ENCODE data around the gene CYB5R3.

CYB5R3 gene

DNA sequence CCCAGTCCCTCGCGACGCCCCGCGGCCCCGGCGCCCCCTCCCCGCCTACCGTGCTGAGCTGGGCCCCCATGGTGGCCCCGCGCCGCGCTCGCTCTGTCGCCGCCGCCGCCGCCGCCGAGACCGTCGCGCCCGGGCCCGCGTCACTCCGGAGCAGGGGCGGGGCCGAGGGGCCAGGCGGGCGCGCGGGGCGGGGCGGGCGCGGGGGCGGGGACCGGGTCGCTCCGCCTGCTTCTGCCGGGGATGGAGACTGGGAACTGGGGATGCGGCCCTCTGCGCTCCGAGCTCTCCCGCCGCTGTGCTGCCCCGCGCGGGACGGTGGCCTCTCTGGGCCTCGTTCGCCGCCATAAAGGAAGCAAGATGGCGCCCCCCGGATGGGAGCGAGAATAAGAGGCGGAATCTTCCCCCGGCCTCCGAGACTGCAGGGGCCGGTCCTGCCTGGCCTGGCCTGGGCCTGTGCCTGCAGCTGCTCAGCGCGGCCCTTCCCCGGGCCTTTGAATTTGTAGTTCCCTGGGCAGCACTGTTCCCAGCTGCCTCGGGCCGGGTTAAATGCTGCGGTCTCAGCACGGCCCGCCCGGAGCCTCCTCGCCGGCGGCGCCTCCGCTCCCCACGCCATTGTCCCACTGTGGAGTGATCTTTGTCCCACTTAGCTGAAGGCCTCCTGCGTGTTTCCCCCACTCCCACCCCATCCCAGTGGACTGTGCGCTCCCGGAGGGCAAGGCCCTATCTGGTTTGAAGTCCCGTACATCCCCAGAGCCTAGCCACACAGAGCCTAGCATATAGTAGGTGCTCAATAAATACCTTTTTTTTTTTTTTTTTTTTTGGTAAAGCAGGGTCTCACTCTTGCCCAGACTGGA lies at the start of gene CYB5R3:
CYB5R3 (minus strand) TSS at position 147 of the 854 bp plus-strand sequence; CDS start at position 70, 77 bp downstream.
- peak; percentile 92 for DNase-seq (ENCODE audit: low read depth, low spot score)

DNA sequence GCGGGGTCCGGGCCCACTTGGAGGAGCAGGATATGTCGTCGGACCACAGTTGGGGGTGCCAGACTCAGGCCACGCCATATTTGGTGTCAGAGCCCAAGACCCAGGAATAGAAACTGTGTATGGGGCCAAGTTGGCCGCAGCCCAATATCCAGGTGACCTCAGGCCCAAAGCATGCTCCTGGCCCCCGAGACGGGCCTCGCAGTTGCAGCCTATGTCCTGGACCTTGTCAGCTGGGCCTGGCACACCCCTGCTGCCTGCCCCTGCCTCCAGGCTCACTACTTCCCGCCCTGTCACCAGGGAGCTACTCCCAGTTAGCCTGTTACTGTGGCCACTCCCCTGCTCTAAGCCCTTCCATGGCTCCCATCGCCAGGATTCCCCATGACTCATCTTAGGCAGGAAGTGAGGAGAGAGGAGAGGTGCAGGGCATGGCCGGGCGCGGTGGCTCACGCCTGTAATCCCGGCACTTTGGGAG lies 48.4 kb upstream of the CYB5R3 start:
- peak; percentile 78 for DNase-seq (ENCODE audit: low read depth, low spot score)

DNA sequence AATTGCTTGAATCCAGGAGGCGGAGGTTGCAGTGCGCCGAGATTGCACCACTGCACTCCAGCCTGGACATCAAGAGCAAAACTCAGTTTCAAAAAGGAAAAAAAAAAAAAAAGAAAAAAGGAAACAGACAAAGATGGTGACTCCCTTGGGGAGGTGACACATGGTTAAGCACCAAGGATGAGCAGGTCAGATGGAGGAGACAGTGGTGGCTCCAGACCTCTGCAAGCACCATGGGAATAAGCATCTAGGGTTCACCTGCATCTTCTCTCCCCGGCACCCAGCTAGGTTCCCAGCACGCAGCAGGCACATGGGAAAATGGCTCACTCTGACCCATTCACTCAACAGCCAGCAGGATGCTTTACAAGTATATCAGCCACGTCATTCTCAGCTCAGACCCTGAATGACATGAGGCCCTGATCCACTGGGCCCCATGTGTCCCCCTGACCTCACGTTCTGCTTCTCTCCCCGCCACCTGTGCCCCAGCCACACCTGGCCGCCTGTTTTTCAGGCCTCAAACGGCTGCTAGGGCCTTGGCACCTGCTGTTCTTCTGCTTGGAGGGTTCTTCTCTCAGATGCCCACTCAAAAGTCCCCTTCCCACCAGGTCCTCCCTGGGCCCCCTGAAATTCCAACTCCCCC lies 47.3 kb upstream of the CYB5R3 start:
- no peak for DNase-seq (ENCODE audit: low read depth, low spot score)

DNA sequence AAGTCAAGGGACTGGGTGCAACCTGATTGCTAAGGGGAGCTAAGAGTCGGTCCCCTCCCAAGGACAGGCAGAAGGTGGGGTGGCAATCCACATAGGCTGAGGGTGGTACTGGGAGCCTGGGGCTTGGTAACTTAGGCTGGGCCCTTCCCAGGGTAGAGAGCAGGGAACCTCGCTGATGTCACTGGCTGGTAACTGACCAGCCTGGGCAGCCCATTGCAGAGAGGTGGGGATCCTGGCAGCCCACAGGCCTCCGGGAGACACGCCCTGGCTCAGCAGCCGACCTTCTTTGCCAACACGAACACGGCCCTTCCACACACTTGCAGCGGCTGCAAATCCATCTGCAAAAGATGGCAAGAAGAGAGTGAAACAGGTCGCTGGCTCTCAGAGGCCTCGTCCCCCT lies 46.1 kb upstream of the CYB5R3 start:
- DNase-seq (ENCODE audit: low read depth, low spot score): no peak

DNA sequence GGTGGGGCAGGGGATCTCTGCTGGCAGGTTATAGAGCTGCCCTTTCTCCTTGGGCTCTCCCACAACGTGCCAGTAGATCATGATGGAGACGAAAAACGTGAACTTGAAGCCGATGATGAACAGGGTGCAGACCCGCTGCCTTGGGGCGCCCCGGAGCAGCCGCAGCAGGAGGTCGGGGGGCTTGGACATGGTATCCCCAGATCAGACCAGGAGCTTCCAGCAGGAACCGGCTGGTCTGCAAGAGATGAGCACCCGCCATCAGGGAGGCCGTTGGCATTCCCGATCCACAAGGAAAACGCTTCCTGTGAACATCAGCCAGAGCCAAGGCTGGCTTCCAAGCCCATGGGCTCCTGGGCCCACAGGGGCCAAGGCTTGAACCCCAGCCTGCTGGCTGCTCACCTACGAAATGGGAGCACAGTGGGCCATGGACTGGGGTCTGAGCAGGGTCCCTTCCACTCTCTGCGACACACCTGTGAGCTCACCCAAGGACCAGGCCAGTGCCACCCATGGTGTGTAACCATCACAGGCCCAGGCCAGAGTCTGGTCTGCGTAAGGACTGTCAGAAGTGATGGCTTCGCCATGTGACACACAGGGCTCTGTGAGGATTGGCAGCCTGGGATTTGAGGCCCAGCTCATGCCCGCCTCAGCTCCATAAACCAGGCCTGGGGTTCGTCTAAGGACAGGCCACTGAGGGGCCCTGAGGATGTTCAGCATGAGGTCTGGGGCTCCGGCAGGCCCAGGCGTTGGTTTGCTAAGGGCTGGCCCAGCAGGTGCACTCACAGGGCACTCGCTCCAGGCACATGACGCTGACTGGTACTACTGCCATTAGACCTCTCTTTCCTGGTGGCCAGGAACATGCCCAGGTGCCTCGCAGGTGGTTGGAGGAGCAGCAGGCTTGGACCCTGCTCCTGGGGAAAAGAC lies 44.8 kb upstream of the CYB5R3 start:
- DNase-seq (ENCODE audit: low read depth, low spot score): no peak

DNA sequence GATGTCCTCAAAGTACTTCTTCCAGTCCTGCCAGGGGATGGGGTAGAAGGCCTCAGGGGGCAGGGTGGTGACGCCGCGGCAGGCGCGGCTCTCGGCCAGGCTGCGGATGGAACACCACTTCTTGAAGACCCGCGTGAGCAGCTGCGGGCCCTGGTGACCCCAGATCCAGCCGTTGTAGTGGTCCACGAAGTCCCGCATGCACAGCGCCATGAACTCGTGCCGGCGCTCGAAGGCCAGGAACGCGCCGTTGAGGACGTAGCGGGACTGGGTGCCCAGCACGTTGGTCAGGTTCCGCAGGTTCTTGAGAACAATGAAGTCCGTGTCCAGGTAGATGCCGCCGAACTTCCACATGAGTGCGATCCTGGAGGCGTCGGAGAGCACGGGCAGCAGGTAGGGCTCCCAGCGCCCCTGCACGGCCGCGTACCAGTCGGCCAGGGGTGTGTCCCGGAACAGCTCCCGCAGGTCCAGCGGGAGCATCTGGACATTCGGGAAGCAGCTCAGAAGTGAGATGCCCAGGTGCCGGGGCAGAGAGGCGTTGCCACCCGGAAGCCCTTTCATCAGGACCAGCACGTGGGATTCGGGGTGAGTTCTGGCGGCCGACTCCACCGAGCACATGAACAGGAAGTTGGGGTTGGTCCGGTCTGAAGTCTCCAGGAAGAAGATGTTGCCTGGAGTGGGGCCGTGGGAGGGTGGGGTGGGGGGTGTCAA lies 44.0 kb upstream of the CYB5R3 start:
- DNase-seq (ENCODE audit: low read depth, low spot score): no peak

DNA sequence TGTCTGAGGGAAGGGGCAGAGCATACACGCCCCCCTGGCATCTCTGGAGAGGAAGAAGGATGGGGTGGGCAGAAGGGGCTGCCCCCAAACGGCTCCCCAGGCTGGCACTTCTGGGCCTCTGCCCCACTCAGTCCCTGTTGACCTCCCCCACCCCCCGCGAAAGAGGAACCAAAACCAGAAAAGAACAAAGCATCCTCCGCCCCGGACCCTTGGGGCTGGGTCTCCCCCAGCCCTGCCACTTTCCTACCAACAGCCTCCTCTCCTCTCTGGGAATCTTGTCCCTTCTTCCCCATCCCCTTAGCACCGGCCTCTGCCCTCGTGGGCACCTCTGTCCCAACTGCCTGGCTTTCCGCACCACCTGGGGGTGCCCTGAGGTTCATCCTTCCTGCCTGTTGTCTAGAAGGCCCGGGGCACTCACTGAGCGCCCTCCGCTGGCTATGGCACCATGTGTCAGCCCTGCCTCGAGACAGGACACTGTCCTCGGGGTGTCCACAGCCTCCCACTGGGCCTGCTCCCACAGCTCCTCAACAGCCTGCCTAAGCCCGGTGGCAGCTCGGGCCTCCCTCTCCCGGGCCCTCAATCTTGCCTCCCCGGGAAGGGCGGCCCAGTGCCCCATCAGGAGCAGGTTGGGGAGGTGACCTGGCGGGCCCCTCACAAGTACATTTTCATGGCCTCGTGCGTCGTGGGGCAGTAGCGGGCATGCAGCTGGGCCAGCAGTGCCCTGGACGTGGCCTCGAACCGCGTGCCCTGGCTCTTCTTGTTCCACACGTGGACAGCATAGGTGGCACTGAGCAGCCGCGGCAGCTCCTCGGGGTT lies 43.3 kb upstream of the CYB5R3 start:
- DNase-seq (ENCODE audit: low read depth, low spot score): no peak

DNA sequence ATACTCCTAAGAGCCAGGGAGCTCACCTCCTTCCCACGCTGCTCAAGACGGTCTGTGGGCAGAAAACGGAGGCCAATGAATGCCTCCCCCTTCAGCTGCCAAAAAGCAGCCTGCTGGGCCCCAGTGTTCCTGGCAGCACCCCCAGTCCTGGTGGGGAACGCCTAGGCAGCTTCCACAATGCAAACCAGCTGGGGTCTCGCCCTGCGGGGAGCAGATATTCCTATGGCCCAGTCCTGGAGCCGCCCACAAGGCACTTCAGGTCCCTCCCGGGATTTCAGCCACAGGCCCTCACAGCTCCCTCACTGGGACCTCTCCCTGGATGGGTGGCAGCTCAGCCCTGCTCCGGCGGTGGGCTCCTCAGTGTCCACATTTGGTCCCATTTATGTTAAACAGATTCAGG lies 42.2 kb upstream of the CYB5R3 start:
- DNase-seq (ENCODE audit: low read depth, low spot score): no peak

DNA sequence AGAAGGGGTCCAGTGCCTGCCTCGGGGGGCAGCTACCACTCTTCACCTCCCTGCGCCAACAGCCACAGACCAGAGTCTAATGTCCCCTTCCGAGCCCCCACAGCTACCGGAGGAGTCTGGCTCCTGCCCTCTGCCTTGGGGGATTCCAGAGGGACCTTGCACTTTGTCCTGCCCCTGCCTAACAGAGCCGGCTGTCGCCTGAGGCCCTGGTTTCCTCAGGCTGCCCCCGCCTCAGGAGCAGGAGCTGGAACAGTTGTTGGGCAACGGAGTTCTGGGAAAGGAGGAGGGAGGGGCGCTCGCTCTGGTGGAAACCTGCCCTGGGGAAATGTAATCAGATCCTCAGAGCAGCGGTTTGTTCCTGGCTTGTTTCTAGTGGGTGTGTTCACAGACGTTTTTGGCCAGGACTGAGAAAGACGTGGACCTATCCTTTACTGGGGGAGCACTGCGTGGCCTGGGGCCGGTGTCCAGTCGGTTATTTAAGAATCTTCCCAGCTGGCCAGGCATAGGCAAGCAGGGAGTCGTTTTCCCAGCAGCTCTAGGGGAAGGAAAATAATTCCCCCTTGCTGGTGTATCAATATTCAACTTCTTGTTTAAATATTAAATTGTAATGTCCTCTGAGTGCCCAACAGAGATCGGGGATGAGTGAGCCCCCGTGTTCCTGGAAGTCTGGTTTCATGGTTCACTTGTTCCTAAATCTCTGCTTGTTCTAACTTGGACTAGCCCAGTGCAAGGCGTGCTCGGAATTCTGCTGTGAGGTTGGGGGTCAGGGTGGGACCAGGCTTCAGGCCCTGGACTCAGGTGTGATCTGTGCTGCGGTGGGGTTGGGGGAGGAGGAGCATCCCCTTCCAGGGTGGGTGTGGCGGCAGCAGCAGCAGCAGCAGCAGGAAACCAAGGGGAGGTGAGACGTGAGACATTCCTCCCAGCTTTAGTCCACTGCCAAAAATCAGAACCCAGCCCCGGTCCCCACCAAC lies 39.3 kb upstream of the CYB5R3 start:
- DNase-seq (ENCODE audit: low read depth, low spot score): peak; percentile 90

DNA sequence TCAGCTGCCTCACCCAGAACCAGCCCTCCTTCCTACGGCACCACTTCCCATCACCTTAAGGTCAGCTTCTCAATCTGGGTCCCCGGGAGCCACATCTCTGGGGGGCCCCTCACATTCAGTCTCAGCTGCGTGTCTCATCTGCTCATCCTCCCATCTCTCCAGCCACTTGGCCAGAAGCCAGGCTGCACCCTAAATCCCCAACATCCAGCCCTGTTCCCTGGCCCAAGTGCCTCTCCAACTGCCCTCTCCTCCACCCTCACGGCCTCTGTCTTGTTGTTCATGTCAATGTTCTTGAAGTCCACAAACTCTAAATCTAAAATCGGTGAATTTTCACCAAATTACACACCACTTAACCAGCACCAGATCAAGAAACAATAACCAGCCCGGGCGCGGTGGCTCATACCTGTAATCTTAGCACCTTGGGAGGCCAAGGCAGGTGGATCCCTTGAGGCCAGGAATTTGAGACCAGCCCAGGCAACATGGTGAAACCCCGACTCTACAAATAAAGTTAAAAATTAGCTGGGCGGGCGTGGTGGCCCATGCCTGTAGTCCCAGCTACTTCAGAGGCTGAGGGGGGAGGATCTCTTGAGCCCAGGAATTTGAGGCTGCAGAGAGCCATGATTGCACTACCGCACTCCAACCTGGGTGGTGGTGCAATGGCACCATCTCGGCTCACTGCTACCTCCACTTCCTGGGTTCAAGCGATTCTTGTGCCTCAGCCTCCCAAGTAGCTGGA lies 37.7 kb upstream of the CYB5R3 start:
- no peak for DNase-seq (ENCODE audit: low read depth, low spot score)

DNA sequence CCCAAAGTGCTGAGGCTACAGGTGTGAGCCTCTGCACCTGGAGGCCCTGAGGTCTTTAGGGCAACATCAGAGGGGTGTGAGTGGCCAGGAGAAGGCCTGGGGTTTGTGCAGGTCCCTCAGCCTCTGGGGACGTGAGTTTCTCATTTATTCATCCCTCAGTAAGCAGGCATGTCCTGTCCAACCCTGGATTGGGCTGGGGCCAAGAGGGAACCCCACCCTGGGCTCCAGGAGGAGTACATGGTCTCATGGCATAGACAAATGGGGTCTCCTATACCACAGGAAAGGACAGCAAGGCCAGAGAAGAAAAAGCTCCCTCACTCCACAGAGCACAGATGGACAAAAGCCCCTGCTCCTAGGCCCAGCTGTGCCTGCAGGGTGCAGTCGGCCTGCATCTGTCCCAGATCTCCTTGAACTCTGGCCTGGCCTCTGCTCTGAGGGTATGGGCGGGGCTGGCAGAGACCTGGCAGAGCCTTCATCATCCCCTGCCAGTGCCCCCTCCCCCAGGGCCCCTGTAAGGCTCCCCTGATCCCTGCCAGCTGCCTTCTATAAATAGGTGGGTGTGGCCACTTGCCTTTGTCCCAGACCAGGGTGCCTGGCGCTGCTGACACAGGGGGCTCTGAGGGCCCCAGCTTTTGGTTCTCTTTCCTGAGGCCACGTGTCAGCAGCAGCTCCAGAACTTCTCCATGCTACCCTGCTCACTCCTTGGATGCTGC lies 36.9 kb upstream of the CYB5R3 start:
- no peak for DNase-seq (ENCODE audit: low read depth, low spot score)

DNA sequence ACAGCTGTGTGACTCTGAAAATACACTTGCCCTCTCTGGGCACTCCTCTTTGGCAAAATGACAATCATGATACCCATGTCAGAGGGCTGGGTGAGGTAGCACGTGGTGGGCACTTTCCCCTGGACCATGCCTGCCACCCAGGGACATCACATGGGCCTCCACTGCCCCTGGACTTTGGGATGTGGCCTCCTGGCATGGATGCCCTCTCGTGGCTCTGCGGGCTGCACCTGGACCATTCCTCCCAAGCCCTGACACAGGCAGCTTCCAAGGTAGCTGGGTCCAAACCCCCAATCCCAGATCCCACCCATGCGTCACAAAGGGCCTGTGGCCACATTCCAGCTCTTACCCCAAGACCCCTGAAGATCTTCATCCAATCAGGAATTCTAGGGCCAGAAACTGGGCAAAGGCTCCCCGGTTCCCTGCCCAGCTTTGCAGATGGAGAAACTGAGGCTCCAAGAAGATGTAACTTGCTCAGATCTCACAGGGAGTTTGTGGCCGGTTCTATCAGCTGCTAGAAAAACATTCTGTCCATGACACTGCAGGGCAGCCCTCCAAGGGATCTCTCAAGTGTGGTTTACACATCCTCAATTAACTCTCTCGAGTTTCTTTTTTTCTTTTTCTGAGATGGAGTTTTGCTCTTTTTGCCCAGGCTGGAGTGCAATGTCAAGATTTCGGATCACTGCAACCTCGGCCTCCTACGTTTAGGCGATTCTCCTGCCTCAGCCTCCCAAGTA lies 35.4 kb upstream of the CYB5R3 start:
- DNase-seq (ENCODE audit: low read depth, low spot score): no peak

DNA sequence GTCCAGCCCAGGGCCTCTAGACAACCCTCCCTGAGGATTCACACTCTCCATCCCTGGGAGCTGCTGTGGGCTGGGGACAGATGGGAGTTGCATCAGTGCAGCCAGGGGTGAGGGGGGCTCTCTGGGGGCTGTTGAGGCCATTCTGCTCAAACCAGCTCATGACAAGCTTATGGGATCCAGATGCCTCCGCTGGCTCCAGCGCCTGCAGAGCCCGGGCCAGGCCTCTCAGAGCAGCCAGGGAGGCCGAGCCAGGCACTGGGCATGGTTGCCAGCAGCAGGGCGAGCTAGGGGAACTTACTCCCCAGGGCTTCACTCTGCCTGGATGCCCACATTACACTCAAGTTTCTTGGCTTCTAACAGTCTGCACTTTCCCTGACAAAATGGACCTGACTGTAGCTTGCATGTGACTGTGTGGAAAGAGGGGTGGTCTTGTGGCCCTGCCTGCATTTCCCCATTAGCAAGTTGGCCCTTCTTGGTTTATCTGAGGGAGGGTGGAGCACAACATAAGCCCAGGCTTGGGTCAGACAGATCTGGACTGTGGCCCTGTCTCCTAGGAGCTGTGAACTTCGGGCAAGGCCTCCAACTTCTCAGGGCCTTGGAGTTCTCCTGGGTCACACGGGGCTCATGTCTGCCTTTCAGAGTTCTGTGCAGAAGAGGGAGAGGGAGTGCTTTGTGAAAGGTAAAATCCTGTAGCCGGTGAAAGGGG lies 34.5 kb upstream of the CYB5R3 start:
- no peak for DNase-seq (ENCODE audit: low read depth, low spot score)

DNA sequence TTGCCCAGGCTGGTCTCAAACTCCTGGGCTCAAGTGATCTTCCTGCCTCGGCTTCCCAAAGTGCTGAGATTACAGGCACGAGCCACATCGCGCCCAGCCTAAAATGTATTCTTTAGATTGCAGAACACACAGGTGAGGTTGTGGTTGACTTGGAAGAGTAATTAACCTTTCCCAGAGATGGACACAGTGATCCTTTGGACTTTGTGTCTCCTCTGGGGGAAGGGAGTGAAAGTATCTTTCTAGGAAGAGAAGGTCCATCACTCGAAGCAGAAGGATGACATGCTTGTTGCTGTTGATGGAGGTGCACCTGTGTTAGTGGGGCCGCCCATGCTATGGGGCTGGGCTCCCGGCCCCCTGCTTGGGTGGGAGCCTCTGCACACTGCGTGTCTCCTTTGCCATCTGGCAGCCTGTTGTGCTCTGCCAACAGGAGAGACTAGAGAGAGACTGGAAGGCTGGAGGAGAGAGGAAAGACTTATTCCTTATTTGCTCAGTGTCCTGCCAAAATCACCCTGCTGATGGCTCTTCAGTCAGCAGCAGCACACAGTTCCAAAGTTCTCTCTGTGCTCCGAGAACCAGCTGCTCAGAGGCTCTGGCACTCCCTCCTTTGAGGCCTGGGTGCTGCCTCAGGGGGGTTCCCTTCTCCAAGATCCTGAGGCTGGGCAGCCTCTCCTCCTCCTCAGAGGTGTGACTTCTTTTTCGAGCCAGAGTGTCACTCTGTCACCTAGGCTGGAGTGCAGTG lies 33.1 kb upstream of the CYB5R3 start:
- DNase-seq (ENCODE audit: low read depth, low spot score): no peak

DNA sequence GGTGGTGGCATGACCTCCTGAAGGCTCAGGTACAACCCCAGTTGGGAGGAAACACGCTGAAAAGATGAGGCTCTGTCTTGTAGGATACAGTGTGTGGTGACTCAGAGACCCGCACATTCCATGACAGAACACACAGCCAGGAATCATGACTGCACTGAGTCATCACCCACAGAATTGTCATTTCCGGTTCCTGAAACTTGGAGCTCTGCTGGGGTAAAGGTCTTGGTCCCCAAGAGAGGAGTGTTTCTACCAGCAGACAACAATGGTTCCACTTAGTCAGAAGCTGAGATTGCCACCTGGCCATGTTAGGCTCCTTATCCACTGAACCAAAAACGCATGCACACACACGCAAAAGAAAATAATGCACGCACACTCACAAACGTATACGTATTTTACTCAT lies 31.5 kb upstream of the CYB5R3 start:
- peak; percentile 78 for DNase-seq (ENCODE audit: low read depth, low spot score)

DNA sequence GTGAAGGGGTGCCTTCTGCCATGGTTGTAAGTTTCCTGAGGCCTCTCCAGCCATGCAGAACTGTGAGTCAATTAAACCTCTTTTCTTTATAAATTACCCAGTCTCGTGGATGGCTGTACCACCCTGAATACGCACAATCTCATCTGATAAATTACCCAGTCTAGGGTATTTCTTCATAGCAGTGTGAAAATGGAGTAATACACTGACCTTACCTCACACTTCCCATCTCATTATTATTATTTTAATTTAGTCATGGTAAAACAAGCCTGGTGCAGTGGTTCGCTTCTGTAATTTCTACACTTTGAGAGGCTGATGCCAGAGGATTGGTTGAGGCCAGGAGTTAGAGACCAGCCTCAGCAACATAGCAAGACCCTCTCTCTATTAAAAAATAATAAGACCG lies 30.5 kb upstream of the CYB5R3 start:
- no peak for DNase-seq (ENCODE audit: low read depth, low spot score)
